Natural killer cell (primary cell): ENCODE data around the gene CFAP43. TPM values are rescaled to one million over a fixed set of nuclear protein-coding genes. Genes with fewer than 3 reads are reported as not detected.

Experiments
- ATAC-seq, 3 donors: fragments of 150-1000 bp in 2 of 3; fragments of 200-7000 bp in 1 of 3; cut with Tn5 transposase; 1 replicate in 1 of 3; 2 replicates in 2 of 3; pipeline ENCODE4 v1.10.0; 2021; ENCODE audit warnings: mild to moderate bottlenecking in 2 of 3, moderate library complexity in 2 of 3
- DNase-seq, 2 donors: peaks; one replicate each; pipeline versions ENCODE4 v3.0.0 to v3.0.0-alpha.2; 2013 to 2021; ENCODE audit warnings: mixed read lengths in 1 of 2
- H3K27ac ChIP-seq: one replicate; pipeline ENCODE4 v1.5.1; 2013; ENCODE audit warnings: mild to moderate bottlenecking, low read length
- H3K27me3 ChIP-seq: one replicate; pipeline ENCODE4 v1.6.1; 2013; ENCODE audit warnings: low read length; ENCODE audit not compliant: control insufficient read depth, insufficient read depth
- H3K36me3 ChIP-seq: one replicate; pipeline ENCODE4 v1.6.1; 2013; ENCODE audit warnings: low read length; ENCODE audit not compliant: control insufficient read depth, insufficient read depth
- H3K4me1 ChIP-seq: one replicate; pipeline ENCODE4 v1.6.1; 2013; ENCODE audit warnings: low read length; ENCODE audit not compliant: control insufficient read depth, insufficient read depth
- H3K4me3 ChIP-seq: one replicate; pipeline ENCODE4 v1.5.1; 2013; ENCODE audit warnings: low read length
- H3K9me3 ChIP-seq: one replicate; pipeline ENCODE4 v1.6.1; 2013; ENCODE audit warnings: low read length; ENCODE audit not compliant: control insufficient read depth, insufficient read depth
- H3K27ac Mint-ChIP-seq, 2 donors: one replicate each; pipeline ENCODE4 v1.8.0; 2022; ENCODE audit warnings: mild to moderate bottlenecking in 2 of 2, mixed read lengths in 2 of 2, moderate library complexity in 1 of 2
- H3K27me3 Mint-ChIP-seq, 2 donors: one replicate each; pipeline ENCODE4 v1.8.0; 2022; ENCODE audit warnings: low read depth in 2 of 2, mixed read lengths in 2 of 2
- H3K36me3 Mint-ChIP-seq: one replicate; pipeline ENCODE4 v1.8.0; 2022; ENCODE audit warnings: mixed read lengths
- H3K4me1 Mint-ChIP-seq, 2 donors: one replicate each; pipeline ENCODE4 v1.8.0; 2022; ENCODE audit warnings: mixed read lengths in 2 of 2
- H3K4me3 Mint-ChIP-seq: one replicate; pipeline ENCODE4 v1.8.0; 2022; ENCODE audit warnings: mild to moderate bottlenecking, moderate library complexity, mixed read lengths
- H3K9me3 Mint-ChIP-seq, 2 donors: one replicate each; pipeline ENCODE4 v1.8.0; 2022; ENCODE audit warnings: mixed read lengths in 2 of 2
- CTCF ChIP-seq: fragments of 200-600 bp; IDR thresholded peaks from one replicate; pipeline ENCODE4 v1.8.0; 2022; ENCODE audit warnings: antibody characterized with exemption
- WGBS: methylation state at CpG from one replicate; pipeline ENCODE4 v1.1.7; 2013; ENCODE audit warnings: missing lambda C conversion rate; ENCODE audit not compliant: insufficient coverage; 5-methylcytosine and 5-hydroxymethylcytosine counted together
- intact Hi-C: fragments of 100-400 bp; cut with micrococcal nuclease; formaldehyde crosslinking; loops from one replicate; pipeline ENCODE4 v1.14.2; 2022
- total RNA-seq, 4 donors: library from RNA; stranded (reverse); fragments of 120-200 nt in 1 of 4; gene quantifications; one replicate each; pipeline versions ENCODE4 v1.2.3 to v1.2.4, GENCODE V29; 2013 to 2022

Gene CFAP43
- total RNA-seq, 3 donors from 2014 or later (not counting 1 experiment from before 2014, with no cell fraction given): 0.16 TPM; not detected in 2

GRCh38 chr10:104230490-104230889 lies 1.7 kb downstream of the CFAP43 start:
- Mint-ChIP-seq H3K4me1 (peaks cover 13 to 19% of the 10 kb centered on the region in 2 donors), H3K27me3 (peaks cover 17 to 34% of the 10 kb centered on the region in 2 donors), H3K9me3 (no peaks in the 10 kb centered on the region), H3K27ac (peak overlapping the region in 1 of 2 donors; percentile 70), H3K36me3 (no peaks in the 10 kb centered on the region), H3K4me3 (peak overlapping the region; percentile 86)
- no peak overlapping the region for H3K4me3 ChIP-seq
- no peak for TF ChIP-seq CTCF
- H3K27ac ChIP-seq: no peak overlapping the region
- no peaks in the 10 kb centered on the region for H3K9me3 ChIP-seq
- peaks cover 12% of the 10 kb centered on the region for H3K4me1 ChIP-seq
- ATAC-seq: no peak
- intact Hi-C loops: no loop called here
- H3K27me3 ChIP-seq: peaks cover 6% of the 10 kb centered on the region
- no peaks in the 10 kb centered on the region for H3K36me3 ChIP-seq
- DNase-seq: no peak
- 82% methylated on average over 3 of the region's 4 CpGs for WGBS

- peaks cover 6% of the 10 kb centered on the region for H3K4me1 ChIP-seq
These were observed 8.9 kb downstream of the CFAP43 start for GRCh38 chr10:104223304-104223703.

GRCh38 chr10:104220522-104220921 lies 11.6 kb downstream of the CFAP43 start:
- intact Hi-C loops: no loop called here
- H3K27me3 ChIP-seq: peaks cover 4% of the 10 kb centered on the region
- 100% methylated on average over 1 of the region's 2 CpGs for WGBS
- H3K9me3 ChIP-seq: no peaks in the 10 kb centered on the region
- no peak for ATAC-seq
- no peaks in the 10 kb centered on the region for H3K36me3 ChIP-seq
- Mint-ChIP-seq H3K9me3 (no peaks in the 10 kb centered on the region), H3K36me3 (no peaks in the 10 kb centered on the region), H3K27me3 (peaks cover 20 to 22% of the 10 kb centered on the region in 2 donors), H3K4me1 (peaks cover 0 to 5% of the 10 kb centered on the region in 2 donors), H3K4me3 (no peak overlapping the region), H3K27ac (no peak overlapping the region)
- no peak for DNase-seq
- H3K27ac ChIP-seq: no peak overlapping the region
- TF ChIP-seq CTCF: no peak
- no peak overlapping the region for H3K4me3 ChIP-seq
- peaks cover 6% of the 10 kb centered on the region for H3K4me1 ChIP-seq

More at GRCh38 chr10:104223304-104223703, 8.9 kb downstream of the CFAP43 start:
- DNase-seq: no peak
- no peak overlapping the region for H3K4me3 ChIP-seq
- H3K9me3 Mint-ChIP-seq: no peaks in the 10 kb centered on the region
- intact Hi-C loops: no loop called here
- H3K4me1 Mint-ChIP-seq: peaks cover 0 to 5% of the 10 kb centered on the region in 2 donors
- H3K36me3 ChIP-seq: no peaks in the 10 kb centered on the region
- no peak overlapping the region for H3K27ac Mint-ChIP-seq
- TF ChIP-seq CTCF: no peak
- ATAC-seq: no peak
- H3K27me3 ChIP-seq: peaks cover 4% of the 10 kb centered on the region
- H3K27me3 Mint-ChIP-seq: peaks cover 23 to 27% of the 10 kb centered on the region in 2 donors
- no peaks in the 10 kb centered on the region for H3K36me3 Mint-ChIP-seq
- no peak overlapping the region for H3K4me3 Mint-ChIP-seq
- no peaks in the 10 kb centered on the region for H3K9me3 ChIP-seq
- no peak overlapping the region for H3K27ac ChIP-seq

GRCh38 chr10:104218751-104219150 lies 13.4 kb downstream of the CFAP43 start:
- Histone ChIP-seq H3K27ac (no peak overlapping the region), H3K36me3 (no peaks in the 10 kb centered on the region), H3K4me1 (peaks cover 6% of the 10 kb centered on the region), H3K4me3 (no peak overlapping the region), H3K27me3 (peaks cover 4% of the 10 kb centered on the region), H3K9me3 (no peaks in the 10 kb centered on the region)
- DNase-seq: no peak
- Mint-ChIP-seq H3K4me3 (no peak overlapping the region), H3K27me3 (peaks cover 19 to 21% of the 10 kb centered on the region in 2 donors), H3K4me1 (peaks cover 0 to 5% of the 10 kb centered on the region in 2 donors), H3K9me3 (no peaks in the 10 kb centered on the region), H3K27ac (no peak overlapping the region), H3K36me3 (no peaks in the 10 kb centered on the region)
- 7% methylated on average over 7 of the region's 7 CpGs for WGBS
- TF ChIP-seq CTCF: no peak
- intact Hi-C loops: no loop called here
- no peak for ATAC-seq
